Cardiac muscle cell (in vitro differentiated cells and primary cell): Measurements from ENCODE around the gene HEXD. TPM values are rescaled to one million over a fixed set of nuclear protein-coding genes. Genes with fewer than 3 reads are reported as not detected.

Experiments used
- DNase-seq, 2 donors: peaks; one replicate each; pipeline versions ENCODE4 v3.0.0 to v3.0.0-alpha.2; 2010 to 2017; ENCODE audit warnings: low read depth in 1 of 2, low spot score in 1 of 2
- H3K27ac ChIP-seq: fragments of 200-600 bp; sonication (generic); 2 replicates; pipeline ENCODE4 v1.5.1; 2016
- H3K27me3 ChIP-seq: fragments of 200-600 bp; sonication (generic); 2 replicates; pipeline ENCODE4 v1.6.0; 2016; ENCODE audit warnings: control low read depth
- H3K36me3 ChIP-seq: fragments of 200-600 bp; sonication (generic); 2 replicates; pipeline ENCODE4 v1.5.1; 2016; ENCODE audit warnings: control low read depth
- H3K4me1 ChIP-seq: fragments of 200-600 bp; sonication (generic); 2 replicates; pipeline ENCODE4 v1.8.1; 2017; ENCODE audit warnings: low read depth, mild to moderate bottlenecking, mixed run types
- H3K4me3 ChIP-seq: fragments of 200-600 bp; sonication (generic); 2 replicates; pipeline ENCODE4 v1.5.1; 2016; ENCODE audit warnings: mild to moderate bottlenecking
- H3K9me3 ChIP-seq: fragments of 200-600 bp; sonication (generic); 2 replicates; pipeline ENCODE4 v1.5.1; 2017; ENCODE audit warnings: low read depth, mild to moderate bottlenecking, control low read depth
- CTCF ChIP-seq: IDR thresholded peaks from 2 replicates; pipeline ENCODE4 v1.5.1; 2012; ENCODE audit warnings: low read depth, mild to moderate bottlenecking, low read length
- polyA plus RNA-seq: library from polyadenylated mRNA; unstranded; fragments of >200 nt; fragmentation: Nextera tagmentation; extraction: Ambion mirVana; gene quantifications from 2 replicates; pipeline ENCODE4 v1.2.1, GENCODE V29; 2016
- total RNA-seq: library from RNA; depleted of rRNA; stranded (reverse); fragments of >200 nt; gene quantifications from 2 replicates; pipeline ENCODE4 v1.2.3, GENCODE V29; 2016

Gene HEXD
- total and polyA plus RNA-seq, 2 experiments from 2014 or later, result 49.9 to 58.0 TPM

- Histone ChIP-seq H3K9me3 (no peaks in the 10 kb centered on the region), H3K27ac (no peak overlapping the region), H3K4me3 (no peak overlapping the region), H3K27me3 (peaks cover 10% of the 10 kb centered on the region), H3K36me3 (no peaks in the 10 kb centered on the region), H3K4me1 (peaks cover 4% of the 10 kb centered on the region)
- TF ChIP-seq CTCF, result no peak
- DNase-seq, result no peak
Measured at GRCh38 chr17:82382933-82383255, 35.3 kb upstream of the HEXD start.

- Histone ChIP-seq H3K4me3 (no peak overlapping the region), H3K36me3 (no peaks in the 10 kb centered on the region), H3K27ac (no peak overlapping the region), H3K9me3 (no peaks in the 10 kb centered on the region), H3K4me1 (peaks cover 4% of the 10 kb centered on the region), H3K27me3 (peaks cover 10% of the 10 kb centered on the region)
- TF ChIP-seq CTCF, result no peak
- DNase-seq, result no peak
Measured at GRCh38 chr17:82383411-82383810, 34.7 kb upstream of the HEXD start.

GRCh38 chr17:82384051-82384729, 34.0 kb upstream of the HEXD start:
- Histone ChIP-seq H3K27ac (no peak overlapping the region), H3K4me1 (peaks cover 4% of the 10 kb centered on the region)
- no peak for TF ChIP-seq CTCF

GRCh38 chr17:82384730-82385481, 33.2 kb upstream of the HEXD start:
- Histone ChIP-seq H3K4me3 (no peak overlapping the region), H3K4me1 (peaks cover 4% of the 10 kb centered on the region), H3K9me3 (no peaks in the 10 kb centered on the region), H3K36me3 (no peaks in the 10 kb centered on the region), H3K27me3 (peaks cover 2% of the 10 kb centered on the region), H3K27ac (no peak overlapping the region)
- DNase-seq, result no peak
- TF ChIP-seq CTCF, result no peak

More at GRCh38 chr17:82384051-82384729, 34.0 kb upstream of the HEXD start:
- DNase-seq, result no peak
- Histone ChIP-seq H3K27me3 (peaks cover 7% of the 10 kb centered on the region), H3K4me3 (no peak overlapping the region), H3K9me3 (no peaks in the 10 kb centered on the region), H3K36me3 (no peaks in the 10 kb centered on the region)

GRCh38 chr17:82385559-82386254, 32.4 kb upstream of the HEXD start:
- Histone ChIP-seq H3K36me3 (no peaks in the 10 kb centered on the region), H3K4me1 (peaks cover 4% of the 10 kb centered on the region), H3K4me3 (no peak overlapping the region), H3K27ac (no peak overlapping the region), H3K27me3 (no peaks in the 10 kb centered on the region), H3K9me3 (no peaks in the 10 kb centered on the region)
- no peak for TF ChIP-seq CTCF
- no peak for DNase-seq
